GM12875 (cell line): Measurements from ENCODE around the gene HORMAD2.

Experiments
- H3K4me3 ChIP-seq: one replicate; pipeline ENCODE4 v1.5.1; 2011; ENCODE audit warnings: low read depth, low read length, control low read depth
- TF ChIP-seq, protein P1 (sequence below): IDR thresholded peaks from 2 replicates; pipeline ENCODE4 v1.5.1; 2011; ENCODE audit warnings: low read depth, mild to moderate bottlenecking, control low read depth, inconsistent platforms, low read length, moderate library complexity, borderline replicate concordance; ENCODE audit not compliant: insufficient read depth

Gene HORMAD2

DNA sequence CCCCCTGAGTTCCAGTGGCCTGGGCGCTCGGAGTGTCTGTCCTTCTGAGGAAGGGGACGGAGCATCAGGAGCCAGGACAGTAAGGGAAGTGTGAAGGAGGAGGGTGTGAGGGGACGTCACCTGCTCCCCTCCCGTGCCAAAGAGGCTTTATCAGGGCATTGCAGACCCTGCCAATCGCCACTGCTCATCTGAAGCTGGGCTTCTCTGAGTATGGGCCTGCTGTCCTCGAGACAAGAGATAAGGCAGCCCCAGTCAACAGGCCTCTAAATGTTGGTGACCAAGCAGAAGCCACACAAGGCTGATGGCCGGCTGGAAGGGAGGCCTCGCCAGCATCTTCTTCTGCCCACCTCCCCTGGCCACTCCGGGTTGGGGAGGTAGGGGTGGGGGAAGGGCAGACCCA is 136.4 kb downstream of the HORMAD2 start:
- TF ChIP-seq, protein P1, sequence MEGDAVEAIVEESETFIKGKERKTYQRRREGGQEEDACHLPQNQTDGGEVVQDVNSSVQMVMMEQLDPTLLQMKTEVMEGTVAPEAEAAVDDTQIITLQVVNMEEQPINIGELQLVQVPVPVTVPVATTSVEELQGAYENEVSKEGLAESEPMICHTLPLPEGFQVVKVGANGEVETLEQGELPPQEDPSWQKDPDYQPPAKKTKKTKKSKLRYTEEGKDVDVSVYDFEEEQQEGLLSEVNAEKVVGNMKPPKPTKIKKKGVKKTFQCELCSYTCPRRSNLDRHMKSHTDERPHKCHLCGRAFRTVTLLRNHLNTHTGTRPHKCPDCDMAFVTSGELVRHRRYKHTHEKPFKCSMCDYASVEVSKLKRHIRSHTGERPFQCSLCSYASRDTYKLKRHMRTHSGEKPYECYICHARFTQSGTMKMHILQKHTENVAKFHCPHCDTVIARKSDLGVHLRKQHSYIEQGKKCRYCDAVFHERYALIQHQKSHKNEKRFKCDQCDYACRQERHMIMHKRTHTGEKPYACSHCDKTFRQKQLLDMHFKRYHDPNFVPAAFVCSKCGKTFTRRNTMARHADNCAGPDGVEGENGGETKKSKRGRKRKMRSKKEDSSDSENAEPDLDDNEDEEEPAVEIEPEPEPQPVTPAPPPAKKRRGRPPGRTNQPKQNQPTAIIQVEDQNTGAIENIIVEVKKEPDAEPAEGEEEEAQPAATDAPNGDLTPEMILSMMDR, result no peak
- no peak overlapping the region for H3K4me3 ChIP-seq

DNA sequence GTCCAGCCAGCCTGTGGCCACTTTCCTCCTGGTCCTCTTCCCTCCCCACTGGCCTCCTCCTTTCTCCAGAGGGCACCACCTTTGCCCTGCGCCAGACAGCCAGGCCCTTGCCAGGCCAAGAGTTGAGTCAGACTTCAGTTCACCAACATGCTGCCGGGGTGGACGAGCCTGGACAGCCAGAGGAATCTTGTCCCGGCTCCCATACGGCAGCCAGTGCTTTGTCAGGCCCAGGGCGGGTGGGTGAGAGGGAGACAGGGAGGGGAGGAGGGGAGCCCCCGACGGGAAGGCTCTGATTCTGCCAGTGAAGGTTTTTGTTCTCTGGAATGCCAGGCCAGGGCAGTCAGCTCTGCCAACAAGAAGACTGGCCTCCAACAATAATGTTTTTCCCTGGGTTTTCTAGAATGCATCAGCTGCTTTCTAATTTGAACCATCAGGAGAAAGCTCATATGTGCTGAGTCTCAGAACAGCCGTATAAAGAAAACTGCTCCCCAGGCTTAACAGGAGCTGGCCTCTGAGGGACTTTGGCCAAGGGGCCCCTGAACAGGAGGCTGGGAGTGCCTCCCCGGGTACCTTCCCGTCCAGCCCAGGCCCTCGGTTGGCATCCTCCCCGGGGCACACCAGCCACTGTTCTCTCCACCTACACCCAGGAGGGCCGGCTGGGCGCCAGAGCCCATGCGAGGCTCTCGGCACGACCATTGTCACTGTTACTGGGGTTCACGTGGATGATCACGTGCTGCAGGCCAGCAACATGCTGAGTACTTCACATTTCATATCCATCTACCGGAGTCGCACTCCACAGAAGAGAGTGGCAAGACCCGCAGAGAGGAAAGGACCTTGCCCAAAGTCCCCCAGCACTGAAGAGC is 137.7 kb downstream of the HORMAD2 start:
- TF ChIP-seq, protein P1, result no peak
- H3K4me3 ChIP-seq, result no peak overlapping the region

DNA sequence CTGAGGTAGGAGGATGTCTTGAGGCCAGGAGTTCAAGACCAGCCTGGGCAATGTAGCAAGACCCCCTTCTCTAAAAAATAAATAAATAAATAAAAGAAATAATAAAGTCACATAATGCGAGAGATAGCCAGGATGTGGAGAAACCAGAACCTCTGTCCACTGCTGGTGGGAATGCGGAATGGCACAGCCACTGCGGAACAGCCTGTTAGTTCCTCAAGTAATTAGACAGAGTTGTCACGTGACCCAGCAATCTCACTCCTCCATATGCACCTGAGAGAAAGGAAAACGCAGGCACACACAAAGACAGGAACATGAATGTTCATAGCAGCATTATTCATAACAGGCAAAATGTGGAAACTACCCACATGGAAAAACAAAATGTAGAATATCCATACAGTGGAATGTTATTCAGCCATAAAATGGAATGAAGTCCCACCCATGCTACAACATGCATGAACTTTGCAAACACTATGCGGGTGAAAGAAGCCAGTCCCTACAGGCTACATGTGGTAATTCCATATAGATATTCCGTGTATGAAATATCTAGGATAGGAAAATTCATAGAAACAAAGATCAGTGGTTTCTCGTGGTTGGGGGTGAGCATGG is 138.9 kb downstream of the HORMAD2 start:
- TF ChIP-seq, protein P1, result no peak
- no peak overlapping the region for H3K4me3 ChIP-seq

GRCh38 chr22:30219668-30220278 is 139.5 kb downstream of the HORMAD2 start:
- H3K4me3 ChIP-seq, result no peak overlapping the region
- TF ChIP-seq, protein P1, result no peak

GRCh38 chr22:30220338-30221012 is 140.2 kb downstream of the HORMAD2 start:
- TF ChIP-seq, protein P1, result no peak
- no peak overlapping the region for H3K4me3 ChIP-seq

DNA sequence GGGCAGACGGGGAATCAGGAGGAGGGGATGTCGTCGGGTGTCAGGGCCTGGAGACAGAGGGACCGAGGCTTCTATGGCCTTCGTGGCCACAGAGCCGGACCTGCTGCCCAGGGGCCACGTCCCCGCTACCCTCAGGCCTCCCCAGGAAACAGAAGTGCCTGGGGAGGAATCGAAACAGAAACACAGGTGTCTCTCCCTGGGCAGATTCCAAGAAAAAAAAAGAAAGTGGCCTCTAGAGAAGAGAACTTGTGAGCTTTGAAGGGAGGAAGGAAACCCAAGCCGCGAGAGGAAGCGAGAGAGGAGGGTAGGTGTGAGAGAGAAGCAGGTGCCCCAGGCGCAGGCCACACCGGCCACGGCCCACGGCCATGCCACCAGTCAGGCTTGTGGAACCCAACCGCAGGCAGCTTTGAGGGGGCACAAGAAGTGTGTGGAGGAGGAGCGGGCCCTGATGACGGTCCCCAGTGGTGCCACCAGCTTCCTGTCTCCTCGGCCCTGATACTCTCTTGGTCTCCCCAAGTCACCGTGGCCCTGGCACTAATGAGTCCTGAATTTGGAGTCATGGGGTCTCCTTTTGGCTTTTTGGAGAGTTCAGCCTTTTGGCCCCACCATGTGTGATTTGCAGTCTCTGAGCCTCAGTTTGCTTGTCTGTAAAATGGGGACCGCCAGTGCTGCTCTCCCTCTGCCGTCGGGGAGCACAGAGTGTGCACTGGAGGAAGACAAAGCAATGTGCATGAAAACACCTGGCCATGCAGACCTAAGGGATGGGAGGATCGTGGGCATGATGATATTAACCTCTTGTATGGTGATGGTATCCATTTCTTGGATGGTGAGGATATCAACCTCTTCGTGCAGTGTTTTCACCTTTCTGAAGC is 141.1 kb downstream of the HORMAD2 start:
- H3K4me3 ChIP-seq, result no peak overlapping the region
- TF ChIP-seq, protein P1, result no peak
